ENCODE data around the gene VPS25. TPM values are rescaled to one million over a fixed set of nuclear protein-coding genes. Genes with fewer than 3 reads are reported as not detected.
A peak's percentile ranks its signal among the peaks of the same experiment; 100 is the strongest.

The VPS25 gene
- total RNA-seq, 1 experiment from 2014 or later: 34.3 TPM

- ChIA-PET POLR2A (ENCODE audit: low non-redundant PET) (no interaction called here), CTCF (no interaction called here)
- DNase-seq (ENCODE audit: low spot score): no peak
- Histone ChIP-seq H3K27ac (ENCODE audit: low read depth, low read length, poor library complexity, severe bottlenecking) (no peak overlapping the region), H3K4me3 (ENCODE audit: low read depth, low read length, poor library complexity, severe bottlenecking) (no peak overlapping the region), H3K9me3 (ENCODE audit: low read depth, low read length, poor library complexity, severe bottlenecking) (no peaks in the 10 kb centered on the region), H3K27me3 (replicated peaks; ENCODE audit: insufficient read depth, low read depth, low read length, poor library complexity) (peaks cover 13% of the 10 kb centered on the region), H3K4me1 (ENCODE audit: insufficient read depth, low read length, poor library complexity, severe bottlenecking) (no peaks in the 10 kb centered on the region), H3K36me3 (ENCODE audit: insufficient read depth, low read length, poor library complexity, severe bottlenecking) (no peaks in the 10 kb centered on the region)
- intact Hi-C loops (cut with micrococcal nuclease; ENCODE audit: unreplicated experiment): no loop called here
- no peak for TF ChIP-seq EZH2 (IDR thresholded peaks at IDR 0.05; ENCODE audit: borderline replicate concordance, low read depth, low read length, poor library complexity, severe bottlenecking)
- no peak for TF ChIP-seq CTCF (conservative IDR thresholded peaks at IDR 0.05; ENCODE audit: low read depth, low read length)
- no TSS peak for BruUV-seq (replicated peaks)
Observed at GRCh38 chr17:42778570-42778969, 5.3 kb downstream of the VPS25 start.

- H3K4me3 ChIP-seq (ENCODE audit: low read depth, low read length, poor library complexity, severe bottlenecking): no peak overlapping the region
- intact Hi-C loops (cut with micrococcal nuclease; ENCODE audit: unreplicated experiment): no loop called here
- BruUV-seq (replicated peaks): no TSS peak
Observed at GRCh38 chr17:42779304-42779935, 6.2 kb downstream of the VPS25 start.

GRCh38 chr17:42779936-42780850, 6.9 kb downstream of the VPS25 start, which contains the start of gene WNK4:
Gene WNK4 (plus strand): TSS chr17:42780610. CDS start chr17:42780699, 89 bp downstream.
- Histone ChIP-seq H3K36me3 (ENCODE audit: insufficient read depth, low read length, poor library complexity, severe bottlenecking) (no peaks in the 10 kb centered on the region), H3K9me3 (ENCODE audit: low read depth, low read length, poor library complexity, severe bottlenecking) (no peaks in the 10 kb centered on the region), H3K27me3 (replicated peaks; ENCODE audit: insufficient read depth, low read depth, low read length, poor library complexity) (peaks cover 13% of the 10 kb centered on the region), H3K4me3 (ENCODE audit: low read depth, low read length, poor library complexity, severe bottlenecking) (peak within 1 kb of the TSS; percentile 43), H3K27ac (ENCODE audit: low read depth, low read length, poor library complexity, severe bottlenecking) (no peak within 1 kb of the TSS), H3K4me1 (ENCODE audit: insufficient read depth, low read length, poor library complexity, severe bottlenecking) (no peaks in the 10 kb centered on the region)
- BruUV-seq (replicated peaks): no TSS peak
- DNase-seq (ENCODE audit: low spot score): no peak
- intact Hi-C loops (cut with micrococcal nuclease; ENCODE audit: unreplicated experiment): no loop called here
- no peak for TF ChIP-seq EZH2 (IDR thresholded peaks at IDR 0.05; ENCODE audit: borderline replicate concordance, low read depth, low read length, poor library complexity, severe bottlenecking)
- TF ChIP-seq CTCF (conservative IDR thresholded peaks at IDR 0.05; ENCODE audit: low read depth, low read length): no peak
- ChIA-PET CTCF (no interaction called here), POLR2A (ENCODE audit: low non-redundant PET) (no interaction called here)

More at GRCh38 chr17:42779304-42779935, 6.2 kb downstream of the VPS25 start:
- no peak for TF ChIP-seq EZH2 (IDR thresholded peaks at IDR 0.05; ENCODE audit: borderline replicate concordance, low read depth, low read length, poor library complexity, severe bottlenecking)
- CTCF ChIA-PET: no interaction called here
- Histone ChIP-seq H3K27me3 (replicated peaks; ENCODE audit: insufficient read depth, low read depth, low read length, poor library complexity) (peaks cover 13% of the 10 kb centered on the region), H3K27ac (ENCODE audit: low read depth, low read length, poor library complexity, severe bottlenecking) (no peak overlapping the region), H3K36me3 (ENCODE audit: insufficient read depth, low read length, poor library complexity, severe bottlenecking) (no peaks in the 10 kb centered on the region), H3K4me1 (ENCODE audit: insufficient read depth, low read length, poor library complexity, severe bottlenecking) (no peaks in the 10 kb centered on the region), H3K9me3 (ENCODE audit: low read depth, low read length, poor library complexity, severe bottlenecking) (no peaks in the 10 kb centered on the region)
- no peak for DNase-seq (ENCODE audit: low spot score)
- POLR2A ChIA-PET (ENCODE audit: low non-redundant PET): no interaction called here

All from A673 (cell line).